K562 (cell line): ENCODE data around the gene IRGQ. TPM values are rescaled to one million over a fixed set of nuclear protein-coding genes. Genes with fewer than 3 reads are reported as not detected.
"Not testable (repeated sequence)": the region's sequence is repeated elsewhere in the genome, so short reads cannot be mapped to it uniquely, and the experiment has no call there.

ENCODE experiments used
- ATAC-seq: fragments of 200-7000 bp; cut with Tn5 transposase; 3 replicates; pipeline ENCODE4 v1.9.1; 2020; ENCODE audit warnings: moderate library complexity
- BruUV-seq: library from RNA; stranded (reverse); fragments of 400-500 nt; replicated peaks from 2 replicates; lab custom pipeline; 2021; lab: Mats Ljungman, UMichigan
- CTCF ChIA-PET: fragments of 300-600 bp; formaldehyde crosslinking; extraction: SDS; loops from one replicate; lab custom pipeline; 2021; ENCODE audit warnings: low intra/inter-chr PET ratio; lab: Yijun Ruan, JAX
- POLR2A ChIA-PET: fragments of 300-600, 350-650 bp; sonication (Branson Sonifier 250); formaldehyde crosslinking; extraction: SDS; loops from one replicate; lab custom pipeline; 2021; ENCODE audit warnings: antibody characterized with exemption, inconsistent platforms; lab: Yijun Ruan, JAX
- DNase-seq, 4 experiments: peaks; one replicate each; pipeline versions ENCODE4 v3.0.0 to v3.0.0-alpha.2; 2011 to 2018; ENCODE audit warnings: low spot score in 3 of 4, mixed read lengths in 3 of 4; ENCODE audit errors: extremely low read depth in 1 of 4
- FAIRE-seq: peaks from 2 replicates; lab custom pipeline; 2011; peaks lifted over from hg19 to GRCh38; lab: Jason Lieb, UNC
- H2AFZ ChIP-seq: 2 replicates; pipeline ENCODE4 v1.6.0; 2011; ENCODE audit warnings: low read depth, low read length, control low read depth, inconsistent platforms
- H3K27ac ChIP-seq: fragments of 200-600 bp; 3 replicates; pipeline ENCODE4 v1.8.0; 2011; ENCODE audit warnings: low read depth, mild to moderate bottlenecking, control low read depth, inconsistent platforms, low read length, moderate library complexity, mixed read lengths; ENCODE audit errors: extremely low read depth
- H3K27me3 ChIP-seq, 2 experiments: fragments of 300-600 bp in 1 of 2; 2 replicates in 1 of 2; 3 replicates in 1 of 2; pipeline versions ENCODE4 v1.6.0 to v1.8.0; 2011; ENCODE audit warnings: inconsistent platforms in 2 of 2, low read length in 2 of 2, mild to moderate bottlenecking in 1 of 2, mixed read lengths in 1 of 2, moderate library complexity in 1 of 2; ENCODE audit not compliant: control insufficient read depth in 2 of 2, insufficient read depth in 2 of 2
- H3K36me3 ChIP-seq: fragments of 300-600 bp; 3 replicates; pipeline ENCODE4 v1.8.0; 2011; ENCODE audit warnings: mild to moderate bottlenecking, low read length, inconsistent platforms; ENCODE audit not compliant: control insufficient read depth, insufficient read depth
- H3K4me1 ChIP-seq, 2 experiments: fragments of 200-600 bp in 1 of 2; replicated peaks in 1 of 2; 2 replicates in 1 of 2; 3 replicates in 1 of 2; pipeline versions ENCODE4 v1.5.1 to v1.8.0; 2011; ENCODE audit warnings: inconsistent platforms in 2 of 2, low read length in 2 of 2, mild to moderate bottlenecking in 1 of 2, mixed read lengths in 1 of 2, moderate library complexity in 1 of 2; ENCODE audit not compliant: control insufficient read depth in 2 of 2, insufficient read depth in 2 of 2
- H3K4me2 ChIP-seq: 2 replicates; pipeline ENCODE4 v1.6.1; 2011; ENCODE audit warnings: low read length, control low read depth, inconsistent platforms, mixed read lengths; ENCODE audit not compliant: insufficient read depth
- H3K4me3 ChIP-seq: fragments of 200-600 bp; sonication (generic), shearing (Covaris generic); 2 replicates; pipeline ENCODE4 v1.5.1; 2016; ENCODE audit warnings: control low read depth, inconsistent platforms
- H3K79me2 ChIP-seq: fragments of 200-600 bp; 3 replicates; pipeline ENCODE4 v1.8.0; 2011; ENCODE audit warnings: low read length, inconsistent platforms; ENCODE audit not compliant: control insufficient read depth, insufficient read depth
- H3K9ac ChIP-seq, 2 experiments: 2 replicates each; pipeline versions ENCODE4 v1.6.0 to v1.6.1; 2011; ENCODE audit warnings: low read depth in 2 of 2, low read length in 2 of 2, control low read depth in 1 of 2, inconsistent platforms in 1 of 2, mild to moderate bottlenecking in 1 of 2, mixed read lengths in 1 of 2; ENCODE audit not compliant: insufficient read depth in 1 of 2
- H3K9me1 ChIP-seq: one replicate; pipeline ENCODE4 v1.6.0; 2011; ENCODE audit warnings: inconsistent platforms, mild to moderate bottlenecking, low read length, moderate library complexity; ENCODE audit not compliant: control insufficient read depth, insufficient read depth
- H3K9me3 ChIP-seq: replicated peaks from 2 replicates; pipeline ENCODE4 v1.5.1; 2011; ENCODE audit warnings: low read depth, low read length, inconsistent platforms; ENCODE audit not compliant: control insufficient read depth, insufficient read depth
- H4K20me1 ChIP-seq: replicated peaks from 2 replicates; pipeline ENCODE4 v1.6.1; 2011; ENCODE audit warnings: low read length, inconsistent platforms, mixed read lengths; ENCODE audit not compliant: control insufficient read depth, insufficient read depth
- ATF7 ChIP-seq: fragments of 450-650 bp; IDR thresholded peaks from 2 replicates; pipeline ENCODE4 v1.7.1; 2014; ENCODE audit warnings: mild to moderate bottlenecking, moderate library complexity
- CREB1 ChIP-seq, 2 experiments: sonication (generic) in 1 of 2; formaldehyde crosslinking in 1 of 2; IDR thresholded peaks; 2 replicates each; pipeline versions ENCODE4 v1.6.1 to v1.8.0; 2012 to 2022; ENCODE audit warnings: inconsistent platforms in 1 of 2, mild to moderate bottlenecking in 1 of 2, missing genetic modification reagents in 1 of 2, moderate library complexity in 1 of 2
- FUS ChIP-seq: fragments of 200-400 bp; formaldehyde crosslinking; optimal IDR thresholded peaks from 2 replicates; pipeline ENCODE3; 2017; ENCODE audit warnings: low read depth, low read length
- GATAD2B ChIP-seq: fragments of 450-650 bp; IDR thresholded peaks from 2 replicates; pipeline ENCODE4 v1.6.1; 2017; ENCODE audit warnings: mild to moderate bottlenecking, borderline replicate concordance
- JUN ChIP-seq, 2 experiments: sonication (generic) in 1 of 2; formaldehyde crosslinking in 1 of 2; IDR thresholded peaks; 2 replicates each; pipeline versions ENCODE4 v1.6.1 to v1.8.0; 2012 to 2022; ENCODE audit warnings: borderline replicate concordance in 2 of 2, mild to moderate bottlenecking in 2 of 2, improper control_type of control experiment in 1 of 2, low read depth in 1 of 2, low read length in 1 of 2, missing genetic modification reagents in 1 of 2
- NR1H2 ChIP-seq: sonication (generic); formaldehyde crosslinking; IDR thresholded peaks from 2 replicates; pipeline ENCODE4 v1.4.0; 2020; ENCODE audit warnings: mild to moderate bottlenecking, missing genetic modification reagents
- PURB ChIP-seq: sonication (generic); formaldehyde crosslinking; IDR thresholded peaks from 2 replicates; pipeline ENCODE4 v1.9.0; 2021; ENCODE audit warnings: low read depth, mild to moderate bottlenecking, missing genetic modification reagents
- TRIM24 ChIP-seq, 2 experiments: fragments of 450-650 bp; IDR thresholded peaks; 2 replicates each; pipeline ENCODE4 v1.6.1; 2016
- YBX1 ChIP-seq: fragments of 450-650 bp; IDR thresholded peaks from 2 replicates; pipeline ENCODE4 v1.7.1; 2016; ENCODE audit warnings: mild to moderate bottlenecking
- ZBTB49 ChIP-seq: sonication (generic); formaldehyde crosslinking; IDR thresholded peaks from 2 replicates; pipeline ENCODE4 v1.8.0; 2022; ENCODE audit warnings: missing genetic modification reagents, mild to moderate bottlenecking, borderline replicate concordance
- ZBTB5 ChIP-seq: fragments of 450-650 bp; IDR thresholded peaks from 2 replicates; pipeline ENCODE4 v1.6.1; 2017; ENCODE audit warnings: antibody characterized with exemption
- ZNF444 ChIP-seq: fragments of 250-450 bp; sonication (Bioruptor Pico); IDR thresholded peaks from 2 replicates; pipeline ENCODE4 v1.4.0; 2020; ENCODE audit warnings: mild to moderate bottlenecking, moderate library complexity
- WGBS: fragments of 100-300 bp; shearing (Covaris generic); methylation state at CpG from one replicate; pipeline ENCODE4 v1.1.6; 2016; ENCODE audit warnings: low coverage, mixed read lengths; ENCODE audit not compliant: insufficient coverage; ENCODE audit errors: missing lambda C conversion rate; 5-methylcytosine and 5-hydroxymethylcytosine counted together
- in situ Hi-C: fragments of 300-500 bp; cut with MboI; formaldehyde crosslinking; loops from 4 replicates; pipeline ENCODE4 v1.15.0; 2018; ENCODE audit warnings: inconsistent platforms, mixed read lengths
- intact Hi-C: fragments of 100-400 bp; cut with micrococcal nuclease; formaldehyde crosslinking; loops from 2 replicates; pipeline ENCODE4 v1.14.2; 2022
- polyA plus RNA-seq, 8 experiments: library from polyadenylated mRNA; depleted of rRNA in 4 of 8; stranded (reverse) in 5 of 8; unstranded in 3 of 8; fragments of >200 nt; fragmentation: Nextera tagmentation in 2 of 8; fragmentation: Illumina TruSeq in 1 of 8; extraction: Ambion mirVana in 2 of 8; extraction: Trizol in 1 of 8; gene quantifications; 2 replicates each; pipeline versions ENCODE4 v1.2.1 to v1.2.3, GENCODE V29; 2011 to 2014; ENCODE audit warnings: inconsistent platforms in 1 of 8, missing spikeins in 1 of 8
- total RNA-seq, 7 experiments: library from RNA; depleted of rRNA in 6 of 7; stranded (reverse); fragments of >200 nt in 6 of 7; fragmentation: Illumina TruSeq in 2 of 7; extraction: Trizol in 2 of 7; gene quantifications; 2 replicates each; pipeline versions ENCODE4 v1.2.1 to v1.2.3, GENCODE V29; 2011 to 2021; ENCODE audit warnings: low replicate concordance in 1 of 7

The IRGQ gene
- total and polyA plus RNA-seq, 9 of the 15 experiments (the other 6 are each of a cell fraction or from before 2014, with no cell fraction given), result 3.5 to 19.2 (median 7.9) TPM

- H3K4me3 ChIP-seq, CTCF ChIA-PET, H3K4me2 ChIP-seq, H3K27me3 ChIP-seq, H3K4me1 ChIP-seq, FAIRE-seq, BruUV-seq, DNase-seq, H3K9me3 ChIP-seq, H4K20me1 ChIP-seq, H3K27ac ChIP-seq, intact Hi-C loops, H3K9me1 ChIP-seq, H3K36me3 ChIP-seq, ATAC-seq, H3K79me2 ChIP-seq, H2AFZ ChIP-seq, in situ Hi-C loops, POLR2A ChIA-PET, H3K9ac ChIP-seq: not testable (repeated sequence)
- WGBS, result 80% methylated on average over 3 of the region's 3 CpGs
Measured at GRCh38 chr19:43587029-43587428, 8.9 kb downstream of the IRGQ start.

GRCh38 chr19:43586346-43586745 is 9.6 kb downstream of the IRGQ start:
- Histone ChIP-seq H3K4me3 (no peak overlapping the region), H2AFZ (no peak overlapping the region), H3K27me3 (no peaks in the 10 kb centered on the region), H3K9me1 (no peaks in the 10 kb centered on the region), H3K79me2 (no peaks in the 10 kb centered on the region), H3K4me1 (peaks cover 3 to 7% of the 10 kb centered on the region in 2 experiments; a peak in 4 of 5 replicates), H3K4me2 (no peak overlapping the region), H4K20me1 (no peaks in the 10 kb centered on the region), H3K27ac (no peak overlapping the region), H3K36me3 (0 out of 3 replicates have a peak, but pooled peaks cover 4% of the 10 kb centered on the region), H3K9me3 (no peaks in the 10 kb centered on the region), H3K9ac (no peak overlapping the region)
- FAIRE-seq (no peak), DNase-seq (no peak), ATAC-seq (no peak)
- no TSS peak for BruUV-seq
- in situ Hi-C loops (no loop called here), intact Hi-C loops (no loop called here)
- 36% methylated on average over 2 of the region's 2 CpGs for WGBS
- POLR2A ChIA-PET, result no interaction called here
- CTCF ChIA-PET, result no interaction called here
- TF ChIP-seq ATF7, result no peak
- no peak for TF ChIP-seq YBX1
- TF ChIP-seq ZNF444 (CRISPR knock-in tag), result no peak
- no peak for TF ChIP-seq PURB
- TF ChIP-seq ZBTB49 (CRISPR knock-in tag), result no peak
- TF ChIP-seq ZBTB5, result no peak
- TF ChIP-seq JUN (IDR thresholded peaks at IDR 0.05; ENCODE audit: borderline replicate concordance, low read depth, low read length), result no peak
- no peak for TF ChIP-seq JUN (CRISPR knock-in tag; IDR thresholded peaks at IDR 0.05; ENCODE audit: borderline replicate concordance)
- TF ChIP-seq FUS, result no peak
- no peak for TF ChIP-seq NR1H2 (CRISPR knock-in tag)
- no peak for TF ChIP-seq GATAD2B
- no peak for TF ChIP-seq TRIM24 (IDR thresholded peaks at IDR 0.05)
- TF ChIP-seq CREB1 (IDR thresholded peaks at IDR 0.05), result no peak
- no peak for TF ChIP-seq CREB1 (CRISPR knock-in tag; IDR thresholded peaks at IDR 0.05)
